Spleen (tissue), 7 donors: ENCODE measurements around the gene PCNX2.

Experiments
- CTCF ChIP-seq, 11 experiments: fragments of 200-600 bp in 7 of 11; fragments of 450-650 bp in 4 of 11; sonication (generic) in 4 of 11; IDR thresholded peaks in 8 of 11; conservative IDR thresholded peaks in 3 of 11; 1 replicate in 7 of 11; 2 replicates in 4 of 11; pipeline versions ENCODE4 v1.4.0 to v1.8.0; 2016 to 2021; ENCODE audit warnings: antibody characterized with exemption in 11 of 11, inconsistent platforms in 4 of 11, mild to moderate bottlenecking in 1 of 11
- POLR2A ChIP-seq, 3 donors: fragments of 450-650 bp; IDR thresholded peaks; one replicate each; pipeline ENCODE4 v1.5.1; 2017; ENCODE audit warnings: antibody characterized with exemption in 3 of 3, mild to moderate bottlenecking in 1 of 3
- donor health status: DM: no; HTN: no; CAD: no; lungs with moderate emphysema.
- donor health status: DM: no; HTN: no; CAD: no.
- donor health status: DM: no; HTN: no; CAD: no.

GRCh38 chr1:233097959-233098580 is 197.5 kb downstream of the PCNX2 start:
- no peak for TF ChIP-seq CTCF (IDR thresholded peaks at IDR 0.05 in 8 of 11, conservative IDR thresholded peaks at IDR 0.05 in 3 of 11)
- TF ChIP-seq POLR2A (IDR thresholded peaks at IDR 0.05) = no peak
